Cardiac muscle cell (in vitro differentiated cells and primary cell): Measurements from ENCODE around the gene GRPEL1. TPM values are rescaled to one million over a fixed set of nuclear protein-coding genes. Genes with fewer than 3 reads are reported as not detected.

Experiments
- DNase-seq, 2 donors: peaks; one replicate each; pipeline versions ENCODE4 v3.0.0 to v3.0.0-alpha.2; 2010 to 2017; ENCODE audit warnings: low read depth in 1 of 2, low spot score in 1 of 2
- H3K27ac ChIP-seq: fragments of 200-600 bp; sonication (generic); 2 replicates; pipeline ENCODE4 v1.5.1; 2016
- H3K27me3 ChIP-seq: fragments of 200-600 bp; sonication (generic); 2 replicates; pipeline ENCODE4 v1.6.0; 2016; ENCODE audit warnings: control low read depth
- H3K36me3 ChIP-seq: fragments of 200-600 bp; sonication (generic); 2 replicates; pipeline ENCODE4 v1.5.1; 2016; ENCODE audit warnings: control low read depth
- H3K4me1 ChIP-seq: fragments of 200-600 bp; sonication (generic); 2 replicates; pipeline ENCODE4 v1.8.1; 2017; ENCODE audit warnings: low read depth, mild to moderate bottlenecking, mixed run types
- H3K4me3 ChIP-seq: fragments of 200-600 bp; sonication (generic); 2 replicates; pipeline ENCODE4 v1.5.1; 2016; ENCODE audit warnings: mild to moderate bottlenecking
- H3K9me3 ChIP-seq: fragments of 200-600 bp; sonication (generic); 2 replicates; pipeline ENCODE4 v1.5.1; 2017; ENCODE audit warnings: low read depth, mild to moderate bottlenecking, control low read depth
- polyA plus RNA-seq: library from polyadenylated mRNA; unstranded; fragments of >200 nt; fragmentation: Nextera tagmentation; extraction: Ambion mirVana; gene quantifications from 2 replicates; pipeline ENCODE4 v1.2.1, GENCODE V29; 2016
- total RNA-seq: library from RNA; depleted of rRNA; stranded (reverse); fragments of >200 nt; gene quantifications from 2 replicates; pipeline ENCODE4 v1.2.3, GENCODE V29; 2016
- TF ChIP-seq, protein P1 (sequence below): IDR thresholded peaks from 2 replicates; pipeline ENCODE4 v1.5.1; 2012; ENCODE audit warnings: low read depth, mild to moderate bottlenecking, low read length

GRPEL1 gene
- total and polyA plus RNA-seq, 2 experiments from 2014 or later, result 21.2 to 57.8 TPM

DNA sequence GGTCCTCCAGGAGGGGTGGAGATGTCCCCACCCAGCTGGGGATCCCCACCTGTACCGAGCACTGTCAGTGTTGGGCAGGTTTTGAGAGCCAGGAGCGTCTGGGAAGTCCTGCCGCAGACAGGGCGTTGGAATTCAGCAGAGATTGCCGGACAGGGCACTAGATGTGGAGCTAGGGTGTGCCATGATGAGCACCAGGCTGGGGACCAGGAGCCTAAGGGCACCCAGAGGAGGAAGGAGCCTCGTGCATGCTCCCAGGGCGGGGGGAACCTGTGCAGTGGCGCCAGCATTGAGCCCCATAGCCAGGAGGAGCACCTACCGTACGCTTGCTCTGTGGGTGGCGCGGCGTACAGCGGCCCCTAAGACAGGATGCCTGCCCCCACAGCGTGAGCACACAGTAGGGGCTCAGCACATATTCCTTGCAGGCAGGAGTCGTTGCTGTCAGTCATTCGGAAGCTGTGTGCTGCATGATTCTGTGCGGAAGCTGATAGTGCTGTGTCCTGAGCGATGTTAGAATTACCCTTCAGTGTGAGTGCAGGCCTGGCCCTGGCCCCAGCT, 43.5 kb downstream of the GRPEL1 start:
- Histone ChIP-seq H3K4me1 (peaks cover 3% of the 10 kb centered on the region), H3K4me3 (no peak overlapping the region), H3K9me3 (no peaks in the 10 kb centered on the region), H3K27ac (no peak overlapping the region), H3K36me3 (peaks cover 9% of the 10 kb centered on the region), H3K27me3 (no peaks in the 10 kb centered on the region)
- TF ChIP-seq, protein P1, sequence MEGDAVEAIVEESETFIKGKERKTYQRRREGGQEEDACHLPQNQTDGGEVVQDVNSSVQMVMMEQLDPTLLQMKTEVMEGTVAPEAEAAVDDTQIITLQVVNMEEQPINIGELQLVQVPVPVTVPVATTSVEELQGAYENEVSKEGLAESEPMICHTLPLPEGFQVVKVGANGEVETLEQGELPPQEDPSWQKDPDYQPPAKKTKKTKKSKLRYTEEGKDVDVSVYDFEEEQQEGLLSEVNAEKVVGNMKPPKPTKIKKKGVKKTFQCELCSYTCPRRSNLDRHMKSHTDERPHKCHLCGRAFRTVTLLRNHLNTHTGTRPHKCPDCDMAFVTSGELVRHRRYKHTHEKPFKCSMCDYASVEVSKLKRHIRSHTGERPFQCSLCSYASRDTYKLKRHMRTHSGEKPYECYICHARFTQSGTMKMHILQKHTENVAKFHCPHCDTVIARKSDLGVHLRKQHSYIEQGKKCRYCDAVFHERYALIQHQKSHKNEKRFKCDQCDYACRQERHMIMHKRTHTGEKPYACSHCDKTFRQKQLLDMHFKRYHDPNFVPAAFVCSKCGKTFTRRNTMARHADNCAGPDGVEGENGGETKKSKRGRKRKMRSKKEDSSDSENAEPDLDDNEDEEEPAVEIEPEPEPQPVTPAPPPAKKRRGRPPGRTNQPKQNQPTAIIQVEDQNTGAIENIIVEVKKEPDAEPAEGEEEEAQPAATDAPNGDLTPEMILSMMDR, result no peak
- no peak for DNase-seq

DNA sequence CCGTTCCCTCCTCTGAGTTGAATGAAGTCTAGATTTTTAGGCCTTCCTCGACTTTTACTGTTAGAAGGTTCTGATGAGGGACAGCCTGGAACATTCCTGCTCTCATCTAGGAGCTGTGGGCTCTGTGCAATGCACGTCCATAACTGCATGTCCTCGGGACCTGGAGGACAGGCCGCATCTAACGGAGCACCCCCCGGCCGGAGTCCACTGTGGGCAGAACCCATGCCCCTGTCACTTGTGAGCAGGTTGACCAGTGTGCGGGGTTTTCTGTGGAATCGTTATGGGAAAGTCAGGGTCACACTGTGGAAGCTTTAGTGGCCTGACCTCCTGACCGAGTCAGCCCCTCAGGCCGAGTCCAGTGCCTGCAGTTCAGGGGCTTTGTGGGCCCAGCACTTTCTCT, 44.0 kb downstream of the GRPEL1 start:
- TF ChIP-seq, protein P1, result no peak
- H3K4me3 ChIP-seq, result no peak overlapping the region
- H3K9me3 ChIP-seq, result no peaks in the 10 kb centered on the region
- peaks cover 9% of the 10 kb centered on the region for H3K36me3 ChIP-seq
- DNase-seq, result no peak
- no peaks in the 10 kb centered on the region for H3K27me3 ChIP-seq
- peaks cover 3% of the 10 kb centered on the region for H3K4me1 ChIP-seq
- no peak overlapping the region for H3K27ac ChIP-seq

DNA sequence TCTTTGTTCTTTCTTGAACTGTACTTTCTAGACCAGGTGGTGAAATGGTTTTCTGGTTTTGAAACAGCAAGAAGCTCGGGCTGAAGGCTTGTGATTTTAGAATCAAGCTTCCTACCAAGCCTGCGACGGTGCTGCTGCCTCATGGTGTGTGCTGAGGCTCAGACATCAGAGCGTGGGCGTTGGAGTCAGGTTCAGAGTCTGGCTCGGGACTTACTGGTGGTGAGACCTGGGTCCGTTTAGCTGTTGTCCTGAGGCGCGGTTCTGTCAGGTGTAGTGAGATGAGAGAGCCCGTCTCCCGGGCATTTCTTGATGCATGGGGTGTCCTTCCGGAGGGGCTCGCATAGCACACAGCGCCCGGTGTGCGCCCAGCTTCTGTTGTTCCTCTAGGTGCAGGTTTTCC, 44.4 kb downstream of the GRPEL1 start:
- H3K27me3 ChIP-seq, result no peaks in the 10 kb centered on the region

DNA sequence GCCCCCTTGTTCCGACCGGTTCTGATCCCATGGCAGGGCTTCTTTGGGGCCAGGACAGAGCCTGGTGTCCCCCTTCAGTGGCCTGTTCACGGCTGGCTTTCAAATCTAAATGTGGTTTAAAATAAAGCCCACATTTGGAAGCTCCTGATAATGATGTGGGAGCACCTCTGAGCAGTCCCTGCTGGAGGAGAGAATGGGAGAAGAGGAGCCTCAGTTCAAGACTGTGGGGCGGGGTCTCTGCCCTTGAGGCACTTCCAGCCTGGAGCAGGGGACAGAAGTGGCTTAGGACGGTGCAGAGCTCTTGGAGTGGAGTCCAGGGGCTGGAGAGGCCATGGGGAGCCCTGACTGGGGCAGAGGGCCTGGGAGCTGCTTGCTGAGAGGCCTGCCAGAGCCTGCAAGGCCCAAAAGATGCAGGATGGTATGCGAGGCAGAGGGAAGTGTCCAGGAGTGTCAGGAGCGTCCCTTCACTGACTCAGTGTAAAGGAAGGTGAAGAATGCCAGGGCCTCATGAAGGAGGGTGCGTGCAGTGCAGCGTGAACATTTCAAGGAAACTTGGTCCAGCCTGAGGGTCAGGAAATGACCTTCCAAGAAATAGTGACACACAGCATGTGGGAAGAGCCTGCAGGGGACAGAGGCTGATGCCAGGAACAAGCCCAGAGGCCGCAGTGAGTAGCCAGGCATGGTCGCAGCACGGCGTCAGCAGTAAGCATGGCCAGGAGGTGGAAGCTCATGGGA, 45.8 kb downstream of the GRPEL1 start:
- peak in 1 of 2 donors; percentile 58 for DNase-seq
- H3K4me3 ChIP-seq, result no peak overlapping the region
- no peaks in the 10 kb centered on the region for H3K27me3 ChIP-seq
- peaks cover 3% of the 10 kb centered on the region for H3K4me1 ChIP-seq
- peak overlapping the region; percentile 22 for H3K27ac ChIP-seq
- H3K36me3 ChIP-seq, result peaks cover 9% of the 10 kb centered on the region
- TF ChIP-seq, protein P1, result no peak
- no peaks in the 10 kb centered on the region for H3K9me3 ChIP-seq

More for the DNA sequence above, 44.4 kb downstream of the GRPEL1 start:
- H3K27ac ChIP-seq, result no peak overlapping the region
- peaks cover 3% of the 10 kb centered on the region for H3K4me1 ChIP-seq
- H3K9me3 ChIP-seq, result no peaks in the 10 kb centered on the region
- peaks cover 9% of the 10 kb centered on the region for H3K36me3 ChIP-seq
- no peak for DNase-seq
- no peak overlapping the region for H3K4me3 ChIP-seq
- TF ChIP-seq, protein P1, result no peak

DNA sequence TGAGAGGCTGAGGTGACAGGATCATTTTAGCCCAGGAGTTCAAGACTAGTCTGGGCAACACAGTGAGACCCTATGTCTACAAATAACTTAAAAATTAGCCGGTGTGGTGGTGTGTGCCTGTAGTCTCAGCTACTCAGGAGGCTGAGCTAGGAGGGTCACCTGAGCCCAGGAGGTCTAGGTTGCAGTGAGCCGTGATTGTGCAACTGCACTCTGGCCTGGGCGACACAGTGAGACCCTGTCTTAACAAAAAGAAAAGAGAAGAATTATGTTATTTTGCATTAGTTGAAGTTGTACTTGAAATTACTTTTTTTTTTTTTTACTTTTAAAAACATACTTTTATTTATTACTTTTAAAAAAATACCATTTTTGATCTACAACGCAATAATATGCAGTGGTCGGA, 46.5 kb downstream of the GRPEL1 start:
- TF ChIP-seq, protein P1, result no peak
- Histone ChIP-seq H3K9me3 (no peaks in the 10 kb centered on the region), H3K4me3 (no peak overlapping the region), H3K4me1 (peaks cover 3% of the 10 kb centered on the region), H3K36me3 (peaks cover 13% of the 10 kb centered on the region), H3K27me3 (no peaks in the 10 kb centered on the region), H3K27ac (no peak overlapping the region)
- no peak for DNase-seq
